Lower leg skin (tissue), 3 donors: ENCODE data around the gene ZNF329.

ENCODE experiments used
- CTCF ChIP-seq, 3 donors: fragments of 450-650 bp; IDR thresholded peaks; one replicate each; pipeline ENCODE4 v1.5.1; 2016; ENCODE audit warnings: antibody characterized with exemption in 3 of 3, mild to moderate bottlenecking in 3 of 3, moderate library complexity in 2 of 3
- POLR2A ChIP-seq, 2 donors: fragments of 450-650 bp; IDR thresholded peaks; one replicate each; pipeline ENCODE4 v1.6.1; 2016 to 2017; ENCODE audit warnings: antibody characterized with exemption in 2 of 2, mild to moderate bottlenecking in 1 of 2, moderate library complexity in 1 of 2

- no peak for TF ChIP-seq CTCF (IDR thresholded peaks at IDR 0.05)
- no peak for TF ChIP-seq POLR2A (IDR thresholded peaks at IDR 0.05)
Measured at GRCh38 chr19:58091251-58091995, 59.2 kb downstream of the ZNF329 start.
